GM23338 (cell line): ENCODE data around the gene PPP1R2. TPM values are rescaled to one million over a fixed set of nuclear protein-coding genes. Genes with fewer than 3 reads are reported as not detected.
A peak's percentile ranks its signal among the peaks of the same experiment; 100 is the strongest.

Source experiments
- ATAC-seq: fragments of 200-7000 bp; cut with Tn5 transposase; 3 replicates; pipeline ENCODE4 v1.9.1; 2020
- DNase-seq: peaks from one replicate; pipeline ENCODE4 v3.0.0-alpha.2; 2015; ENCODE audit warnings: low spot score
- H2AFZ ChIP-seq: fragments of 200-600 bp; sonication (generic); 2 replicates; pipeline ENCODE4 v1.8.0; 2016; ENCODE audit warnings: antibody characterized with exemption, mild to moderate bottlenecking, moderate library complexity
- H3F3A ChIP-seq: fragments of 200-600 bp; sonication (generic); replicated peaks from 2 replicates; pipeline ENCODE4 v1.8.0; 2017; ENCODE audit warnings: antibody characterized with exemption, mixed run types, low read depth
- H3K27ac ChIP-seq: fragments of 200-600 bp; sonication (generic); 2 replicates; pipeline ENCODE4 v1.6.1; 2016; ENCODE audit warnings: low read depth
- H3K27me3 ChIP-seq: fragments of 200-600 bp; sonication (generic); 2 replicates; pipeline ENCODE4 v1.8.0; 2016; ENCODE audit warnings: mild to moderate bottlenecking, mixed run types, moderate library complexity; ENCODE audit not compliant: insufficient read depth
- H3K36me3 ChIP-seq: fragments of 200-600 bp; sonication (generic); 2 replicates; pipeline ENCODE4 v1.8.0; 2016; ENCODE audit warnings: mild to moderate bottlenecking; ENCODE audit not compliant: insufficient read depth
- H3K4me1 ChIP-seq: fragments of 200-600 bp; sonication (generic); 2 replicates; pipeline ENCODE4 v1.8.0; 2016; ENCODE audit warnings: mild to moderate bottlenecking, moderate library complexity; ENCODE audit not compliant: insufficient read depth
- H3K4me2 ChIP-seq: fragments of 200-600 bp; sonication (generic); 2 replicates; pipeline ENCODE4 v1.7.1; 2017; ENCODE audit warnings: mixed run types
- H3K4me3 ChIP-seq: fragments of 200-600 bp; sonication (generic); 2 replicates; pipeline ENCODE4 v1.6.1; 2016; ENCODE audit warnings: mixed run types
- H3K79me2 ChIP-seq: fragments of 200-600 bp; sonication (generic); replicated peaks from 2 replicates; pipeline ENCODE4 v1.8.0; 2017; ENCODE audit warnings: mild to moderate bottlenecking; ENCODE audit not compliant: insufficient read depth
- H3K9me2 ChIP-seq: fragments of 200-600 bp; sonication (generic); 2 replicates; pipeline ENCODE4 v1.8.0; 2017; ENCODE audit not compliant: insufficient read depth
- H4K20me1 ChIP-seq: fragments of 200-600 bp; sonication (generic); replicated peaks from 2 replicates; pipeline ENCODE4 v1.8.0; 2017; ENCODE audit warnings: mild to moderate bottlenecking; ENCODE audit not compliant: insufficient read depth
- H3K27ac Mint-ChIP-seq: 2 replicates; pipeline ENCODE4 v1.8.0; 2020; ENCODE audit warnings: inconsistent platforms, mild to moderate bottlenecking, moderate library complexity, mixed read lengths
- H3K27me3 Mint-ChIP-seq: 3 replicates; pipeline ENCODE4 v1.8.0; 2022; ENCODE audit warnings: low read depth, mild to moderate bottlenecking, moderate library complexity, mixed read lengths, inconsistent platforms; ENCODE audit not compliant: insufficient read depth, poor library complexity
- H3K36me3 Mint-ChIP-seq: 3 replicates; pipeline ENCODE4 v1.8.0; 2021; ENCODE audit warnings: low read depth, mild to moderate bottlenecking, inconsistent platforms, moderate library complexity, mixed read lengths
- H3K4me1 Mint-ChIP-seq: 3 replicates; pipeline ENCODE4 v1.8.0; 2020; ENCODE audit warnings: mild to moderate bottlenecking, inconsistent platforms, mixed read lengths
- H3K4me3 Mint-ChIP-seq: 3 replicates; pipeline ENCODE4 v1.8.0; 2021; ENCODE audit warnings: moderate library complexity, mild to moderate bottlenecking, inconsistent platforms, mixed read lengths
- H3K9me3 Mint-ChIP-seq: 3 replicates; pipeline ENCODE4 v1.8.0; 2020; ENCODE audit warnings: moderate library complexity, mild to moderate bottlenecking, inconsistent platforms, mixed read lengths
- CTCF ChIP-seq, 2 experiments: fragments of 200-600 bp in 1 of 2; sonication (generic) in 1 of 2; conservative IDR thresholded peaks; 2 replicates each; pipeline versions ENCODE4 v1.5.1 to v1.6.1; 2016 to 2017; ENCODE audit warnings: antibody characterized with exemption in 2 of 2, low read depth in 2 of 2, mild to moderate bottlenecking in 2 of 2, moderate library complexity in 1 of 2
- REST ChIP-seq: IDR thresholded peaks from one replicate; pipeline ENCODE4 v1.6.1; 2018; ENCODE audit warnings: antibody characterized with exemption; ENCODE audit not compliant: unreplicated experiment
- polyA plus RNA-seq: library from polyadenylated mRNA; unstranded; fragments of >200 nt; fragmentation: Nextera tagmentation; extraction: Ambion mirVana; gene quantifications from 2 replicates; pipeline ENCODE4 v1.2.1, GENCODE V29; 2016
- total RNA-seq: library from RNA; depleted of rRNA; stranded (reverse); fragments of >200 nt; shearing (Covaris generic); gene quantifications from 2 replicates; pipeline ENCODE4 v1.2.3, GENCODE V29; 2014

PPP1R2 gene
- total and polyA plus RNA-seq, 2 experiments from 2014 or later, result 45.9 to 46.8 TPM

- no peak overlapping the region for H3K4me2 ChIP-seq
- ATAC-seq (no peak), DNase-seq (no peak)
- H3K9me2 ChIP-seq, result no peaks in the 10 kb centered on the region
- no peaks in the 10 kb centered on the region for H3K4me1 ChIP-seq
- H3K27me3 ChIP-seq, result no peaks in the 10 kb centered on the region
- H3K4me3 Mint-ChIP-seq, result no peak overlapping the region
- no peak overlapping the region for H3K27ac Mint-ChIP-seq
- H3F3A ChIP-seq, result no peaks in the 10 kb centered on the region
- H3K4me3 ChIP-seq, result no peak overlapping the region
- H2AFZ ChIP-seq, result no peak overlapping the region
- peaks cover 19% of the 10 kb centered on the region for H3K4me1 Mint-ChIP-seq
- H3K27me3 Mint-ChIP-seq, result peaks cover 17% of the 10 kb centered on the region
- H3K9me3 Mint-ChIP-seq, result no peaks in the 10 kb centered on the region; the same call in 2 of the 3 replicates
- TF ChIP-seq CTCF (conservative IDR thresholded peaks at IDR 0.05; ENCODE audit: low read depth in 2 of 2), result no peak
- H3K27ac ChIP-seq, result no peak overlapping the region
- H3K36me3 Mint-ChIP-seq, result no peaks in the 10 kb centered on the region
- H3K79me2 ChIP-seq, result no peaks in the 10 kb centered on the region
- 0 out of 2 replicates have a peak, but pooled peaks cover 2% of the 10 kb centered on the region for H4K20me1 ChIP-seq
- no peaks in the 10 kb centered on the region for H3K36me3 ChIP-seq
Measured at GRCh38 chr3:195559723-195560409, 16.7 kb upstream of the PPP1R2 start.

DNA sequence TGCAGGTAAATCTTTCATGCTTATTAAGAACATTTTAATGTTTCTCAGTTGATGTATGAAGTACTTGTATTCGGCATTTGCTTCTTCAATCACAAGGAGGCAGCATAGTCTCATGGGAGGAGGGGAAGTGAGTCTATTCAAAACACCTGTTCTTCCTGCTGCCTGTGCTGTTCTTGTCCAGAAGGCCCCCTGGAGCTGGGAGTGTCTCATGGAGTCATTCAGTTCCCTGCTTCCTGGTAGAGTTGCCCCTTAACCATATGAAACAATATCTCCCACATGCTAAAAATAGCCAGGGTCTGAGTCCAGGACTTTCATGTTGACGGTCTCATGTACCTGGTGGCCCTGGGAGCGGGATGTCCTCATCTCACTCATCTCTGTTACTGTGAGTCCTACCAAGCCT, 15.5 kb upstream of the PPP1R2 start:
- DNase-seq, result peak; percentile 72
- TF ChIP-seq REST (no peak), CTCF (conservative IDR thresholded peaks at IDR 0.05; ENCODE audit: low read depth in 2 of 2) (peak; percentile 59 to 83)
- H3K9me3 Mint-ChIP-seq, result no peaks in the 10 kb centered on the region; the same call in 2 of the 3 replicates

More for the DNA sequence above, 15.5 kb upstream of the PPP1R2 start:
- peaks cover 17% of the 10 kb centered on the region for H3K27me3 Mint-ChIP-seq
- H3K79me2 ChIP-seq, result no peaks in the 10 kb centered on the region
- peak; percentile 65 for ATAC-seq
- no peaks in the 10 kb centered on the region for H3K36me3 Mint-ChIP-seq
- no peak overlapping the region for H3K4me2 ChIP-seq
- H3K27ac Mint-ChIP-seq, result no peak overlapping the region
- no peak overlapping the region for H3K27ac ChIP-seq
- H3K4me1 ChIP-seq, result no peaks in the 10 kb centered on the region
- no peaks in the 10 kb centered on the region for H3F3A ChIP-seq
- H3K4me3 ChIP-seq, result no peak overlapping the region
- H3K9me2 ChIP-seq, result no peaks in the 10 kb centered on the region
- H4K20me1 ChIP-seq, result 0 out of 2 replicates have a peak, but pooled peaks cover 2% of the 10 kb centered on the region
- H2AFZ ChIP-seq, result no peak overlapping the region
- no peaks in the 10 kb centered on the region for H3K27me3 ChIP-seq
- no peaks in the 10 kb centered on the region for H3K36me3 ChIP-seq
- H3K4me1 Mint-ChIP-seq, result peaks cover 19% of the 10 kb centered on the region
- no peak overlapping the region for H3K4me3 Mint-ChIP-seq
